ENCODE measurements around the gene CTNND1.

- TF ChIP-seq CTCF (conservative IDR thresholded peaks at IDR 0.05; ENCODE audit: low read depth in 2 of 2) = no peak
- no peak for TF ChIP-seq REST (IDR thresholded peaks at IDR 0.05; ENCODE audit: unreplicated experiment)
- no peak for TF ChIP-seq ETS1 (IDR thresholded peaks at IDR 0.05)
- no peak for TF ChIP-seq EZH2 (IDR thresholded peaks at IDR 0.05; ENCODE audit: low read depth, unreplicated experiment)
These were observed 24.8 kb downstream of the CTNND1 start for GRCh38 chr11:57786436-57786835.

All from GM23338 (cell line).